Hepatic stellate cell (primary cell): ENCODE data around the gene LPIN1.
"Not testable (repeated sequence)": the region's sequence is repeated elsewhere in the genome, so short reads cannot be mapped to it uniquely, and the experiment has no call there.

Source experiments
- DNase-seq: peaks from one replicate; pipeline ENCODE4 v3.0.0; 2011; ENCODE audit warnings: low spot score

The LPIN1 gene

DNA sequence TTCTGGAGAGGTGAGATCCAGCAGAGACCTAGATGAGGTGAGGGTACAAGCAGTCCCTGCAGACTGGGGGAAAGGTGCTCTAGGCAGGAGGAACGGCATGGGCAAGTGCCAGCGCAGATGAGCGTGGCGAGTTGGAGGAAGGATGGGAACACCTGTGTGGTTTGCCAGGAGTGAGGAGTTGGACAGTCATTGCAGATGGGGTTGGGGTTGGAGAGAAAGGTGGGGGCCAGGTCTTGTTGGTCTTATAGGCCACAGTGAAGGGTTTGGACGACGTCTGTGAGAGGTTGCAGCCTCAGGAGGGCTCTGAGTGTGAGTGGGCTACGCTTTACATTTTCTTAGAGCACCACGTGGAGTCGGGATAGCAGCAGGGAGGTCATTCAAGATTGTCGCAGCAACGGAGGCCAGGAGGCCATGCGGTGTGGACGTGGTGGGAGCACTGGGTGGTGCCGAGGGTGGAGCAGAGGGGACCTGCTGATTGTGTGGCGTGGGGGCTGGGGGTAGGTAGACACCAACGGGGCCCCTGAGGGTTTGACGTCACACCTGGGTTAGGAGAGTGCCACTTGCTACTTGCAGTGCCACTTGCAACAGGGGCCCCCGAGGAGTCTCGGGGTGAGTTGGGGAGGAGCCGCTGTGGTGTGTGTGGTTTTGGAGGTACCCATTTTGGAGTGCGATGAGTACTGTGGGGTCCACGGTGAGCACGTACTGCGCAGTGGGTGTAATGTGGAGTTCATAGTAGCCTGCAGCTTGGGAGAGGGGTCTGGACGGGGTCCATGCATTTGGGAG lies 66.2 kb downstream of the LPIN1 start:
- no peak for DNase-seq

DNA sequence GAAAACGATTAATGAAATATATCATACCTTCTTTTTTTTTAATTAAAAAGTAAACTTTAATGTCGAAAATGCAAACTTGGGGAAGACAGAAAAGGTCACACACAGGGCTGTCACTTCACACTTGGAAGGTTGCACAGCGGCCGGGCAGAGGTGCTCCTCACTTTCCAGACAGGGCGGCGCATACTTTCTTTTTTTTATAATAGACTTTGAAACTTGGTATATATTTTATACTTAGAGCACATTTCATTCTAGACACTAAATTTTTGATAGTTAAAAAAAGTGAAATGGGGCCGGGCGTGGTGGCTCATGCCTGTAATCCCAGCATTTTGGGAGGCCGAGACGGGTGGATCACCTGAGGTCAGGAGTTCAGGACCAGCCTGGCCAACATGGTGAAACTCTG lies 66.9 kb downstream of the LPIN1 start:
- not testable (repeated sequence) for DNase-seq

DNA sequence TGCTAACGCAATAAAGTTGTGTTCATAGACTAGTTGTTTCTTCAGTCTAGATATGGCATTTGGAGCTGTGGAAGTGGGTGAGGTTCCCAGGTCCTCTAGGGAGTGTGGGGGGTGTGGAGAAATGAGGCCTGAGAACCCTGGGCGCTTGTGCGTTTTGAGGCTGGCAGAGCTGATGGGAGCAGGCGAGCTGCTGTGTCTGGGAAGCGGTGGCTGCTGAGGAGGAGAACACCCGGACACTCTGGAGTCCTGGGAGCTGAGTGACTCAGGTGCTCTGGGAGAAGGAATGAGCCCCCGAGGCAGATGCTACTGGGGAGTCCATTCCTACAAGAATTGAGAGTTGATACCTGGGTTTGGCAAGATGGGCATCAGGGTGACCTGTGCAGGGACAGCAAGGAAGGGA lies 67.5 kb downstream of the LPIN1 start:
- DNase-seq: no peak

DNA sequence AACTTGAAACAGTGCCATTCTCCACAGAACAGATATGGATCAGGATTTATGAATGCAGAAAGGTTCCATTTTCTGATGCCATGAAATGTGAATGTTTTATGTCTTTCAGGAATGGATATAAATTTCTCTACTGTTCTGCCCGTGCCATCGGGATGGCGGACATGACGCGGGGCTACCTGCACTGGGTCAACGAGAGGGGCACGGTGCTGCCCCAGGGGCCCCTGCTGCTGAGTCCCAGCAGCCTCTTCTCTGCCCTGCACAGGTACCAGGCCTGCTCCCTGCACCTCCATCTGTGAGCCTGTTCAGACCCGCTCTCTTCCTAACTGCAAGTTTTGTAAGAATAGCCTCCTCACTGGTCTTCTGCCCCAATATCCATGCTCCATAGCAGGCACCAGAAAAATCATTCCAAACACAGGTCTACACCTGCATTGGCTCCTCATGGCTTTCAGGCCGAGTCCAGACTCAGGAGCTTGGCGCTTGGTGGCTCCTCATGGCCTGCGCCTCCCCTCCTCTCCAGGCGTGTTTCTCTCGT lies 68.6 kb downstream of the LPIN1 start:
- no peak for DNase-seq

DNA sequence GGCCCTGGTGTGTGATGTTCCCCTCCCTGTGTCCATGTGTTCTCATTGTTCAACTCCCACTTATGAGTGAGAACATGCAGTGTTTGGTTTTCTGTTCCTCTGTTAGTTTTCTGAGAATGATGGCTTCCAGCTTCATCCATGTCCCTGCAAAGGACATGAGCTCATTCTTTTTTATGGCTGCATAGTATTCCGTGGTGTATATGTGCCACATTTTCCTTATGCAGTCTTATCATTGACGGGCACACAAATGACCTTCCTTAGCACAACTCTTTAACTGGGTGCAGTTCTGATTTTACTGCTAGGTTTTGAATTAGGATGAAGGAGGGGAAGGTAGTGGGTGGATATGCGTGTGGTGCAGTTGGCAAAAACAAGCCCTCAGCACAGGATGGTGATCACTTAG lies 70.5 kb downstream of the LPIN1 start:
- DNase-seq: not testable (repeated sequence)

DNA sequence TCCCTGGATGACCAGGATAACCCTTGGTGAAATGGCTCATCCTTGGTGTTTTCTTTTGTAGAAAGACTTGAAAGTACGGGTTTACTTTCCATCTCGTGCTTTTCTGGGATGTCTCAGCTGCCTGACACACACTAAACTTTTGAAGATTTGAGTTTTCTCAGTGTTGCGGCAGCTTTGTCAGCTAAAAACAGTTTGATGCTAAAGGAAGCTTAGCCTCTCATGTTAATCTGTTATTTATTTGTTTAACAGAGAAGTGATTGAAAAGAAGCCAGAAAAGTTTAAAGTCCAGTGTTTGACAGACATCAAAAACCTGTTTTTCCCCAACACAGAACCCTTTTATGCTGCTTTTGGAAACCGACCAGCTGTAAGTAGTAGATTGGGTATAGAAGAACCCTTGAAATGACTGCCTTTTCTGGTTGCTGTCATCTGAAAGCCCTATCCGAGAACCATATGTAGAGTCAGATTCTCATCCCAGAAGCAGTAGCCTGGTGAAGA lies 72.8 kb downstream of the LPIN1 start:
- DNase-seq: no peak

DNA sequence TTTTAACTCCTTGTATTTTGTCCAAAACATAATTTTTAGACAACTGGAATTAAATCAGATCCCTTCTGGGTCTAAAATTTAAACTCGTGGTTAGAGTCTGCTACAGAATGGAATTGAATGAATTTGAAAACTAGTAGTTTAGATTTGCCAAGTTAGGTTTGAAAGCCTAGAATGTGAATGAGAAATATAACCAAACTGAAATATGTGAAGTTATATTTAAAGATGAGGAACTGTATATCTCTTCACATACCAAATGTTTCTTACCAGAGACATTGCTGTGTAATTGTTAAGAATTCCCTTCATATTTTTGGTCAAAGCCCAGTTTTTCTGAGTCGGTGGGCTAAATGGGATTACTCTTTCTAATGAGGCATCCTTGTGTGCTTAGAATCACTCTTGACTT lies 74.2 kb downstream of the LPIN1 start:
- DNase-seq: no peak

DNA sequence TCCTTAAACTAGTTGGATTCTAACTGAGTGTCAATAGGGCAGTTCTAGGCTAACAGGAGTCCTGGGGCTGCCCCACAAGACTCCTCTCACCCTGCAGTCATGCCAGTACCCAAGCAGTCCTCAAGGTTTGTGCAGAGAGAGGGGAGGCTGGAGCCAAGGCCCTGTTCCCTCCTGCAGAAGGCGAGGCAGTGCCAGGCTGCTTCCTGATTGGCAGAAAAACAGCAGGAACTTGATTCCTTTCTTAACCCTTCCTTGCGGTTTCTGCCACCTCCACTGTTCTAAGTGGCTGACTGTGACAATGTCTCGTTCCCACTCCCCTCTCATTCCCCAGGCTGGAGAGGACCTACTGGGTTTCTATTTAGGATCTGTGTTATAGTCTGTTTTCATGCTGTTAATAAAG lies 75.3 kb downstream of the LPIN1 start:
- DNase-seq: no peak

DNA sequence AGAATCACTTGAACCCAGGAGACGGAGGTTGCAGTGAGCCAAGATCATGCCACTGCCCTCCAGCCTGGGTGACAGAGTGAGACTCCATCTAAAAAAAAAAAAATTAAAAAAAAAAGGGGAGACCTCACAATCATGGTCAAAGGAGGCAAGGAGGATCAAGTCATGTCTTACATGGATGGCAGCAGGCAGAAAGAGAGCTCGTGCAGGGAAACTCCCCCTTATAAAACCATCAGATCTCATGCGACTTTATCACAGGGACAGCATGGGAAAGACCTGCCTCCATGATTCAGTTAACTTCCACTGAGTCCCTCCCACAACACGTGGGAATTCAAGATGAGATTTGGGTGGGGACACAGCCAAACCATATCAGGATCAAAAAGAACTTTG lies 75.9 kb downstream of the LPIN1 start:
- not testable (repeated sequence) for DNase-seq

DNA sequence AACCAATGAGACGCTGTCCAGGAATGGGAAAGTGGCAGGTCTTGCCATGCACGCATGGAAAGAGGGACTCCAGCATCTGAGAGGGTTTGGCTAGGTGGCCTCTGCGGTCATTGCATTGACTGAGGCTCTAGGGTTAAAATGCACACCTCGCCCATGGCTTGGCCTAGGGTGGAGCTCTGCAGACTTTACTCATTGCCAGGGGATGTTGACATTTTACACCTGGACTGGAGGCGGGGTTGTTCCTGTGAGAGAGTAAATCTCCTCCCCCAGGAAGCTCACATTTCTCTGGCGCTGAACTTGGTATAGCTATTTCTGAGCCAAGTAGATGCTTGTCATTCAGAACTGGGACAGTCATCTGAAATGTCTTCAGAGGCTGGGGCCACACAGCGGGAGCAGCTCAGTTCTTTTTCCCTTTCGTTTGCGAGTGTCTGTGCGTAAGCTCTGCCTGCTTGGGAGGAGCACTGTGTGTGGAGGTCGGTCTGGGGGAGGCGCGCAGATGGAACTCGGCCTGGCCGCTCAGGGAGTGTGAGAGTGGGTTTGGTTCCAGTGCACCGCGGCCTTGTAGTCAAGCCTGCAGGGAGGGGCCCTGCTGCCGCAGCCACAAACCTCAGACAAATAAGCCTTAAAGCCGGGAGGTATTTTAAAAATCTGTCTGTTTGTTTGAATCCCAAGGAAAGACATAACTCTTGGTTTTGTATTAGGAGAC lies 76.5 kb downstream of the LPIN1 start:
- DNase-seq: no peak

DNA sequence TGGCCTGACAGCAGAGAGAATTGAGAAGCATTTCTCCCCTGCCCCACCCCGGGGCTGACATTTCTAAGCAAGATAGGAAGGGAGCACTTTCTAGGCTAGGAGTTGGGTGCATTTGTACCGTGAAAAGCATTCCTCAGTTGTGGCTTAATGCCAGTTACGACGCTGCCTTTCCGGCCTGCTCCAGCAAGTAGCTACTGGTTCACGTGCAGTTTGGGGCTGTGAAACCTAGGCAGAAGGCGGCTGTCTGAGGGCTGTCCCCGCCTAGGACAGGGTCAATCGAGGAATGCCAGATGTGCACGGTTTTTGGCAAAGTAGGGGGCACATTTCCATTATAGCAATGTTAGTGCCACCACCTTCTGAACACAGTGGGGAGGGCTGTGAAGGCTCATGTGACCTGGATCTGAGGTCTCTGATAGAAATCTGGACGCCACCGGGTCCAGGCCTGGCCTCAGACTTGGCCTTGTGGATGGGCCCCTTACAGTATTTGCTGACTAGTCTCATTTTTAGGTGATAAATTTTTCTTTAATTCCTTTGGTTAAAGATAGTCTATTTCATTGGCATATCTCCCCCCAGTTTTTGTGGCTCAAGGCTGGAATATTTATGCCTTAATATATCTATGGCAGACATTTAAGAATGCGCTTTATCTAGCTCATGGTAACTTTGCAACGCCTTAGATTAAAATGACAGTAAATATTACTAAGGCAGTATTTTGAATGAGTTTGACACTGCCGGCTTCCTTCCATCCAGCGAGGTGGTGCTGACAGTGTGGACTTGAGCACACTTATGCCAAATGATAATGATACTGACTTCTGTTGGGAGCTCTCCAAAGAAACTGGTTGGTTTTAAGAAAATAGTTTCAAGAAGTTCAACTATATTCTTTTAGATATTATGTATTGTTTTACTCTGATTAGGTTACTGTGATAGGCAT lies 78.7 kb downstream of the LPIN1 start:
- no peak for DNase-seq

DNA sequence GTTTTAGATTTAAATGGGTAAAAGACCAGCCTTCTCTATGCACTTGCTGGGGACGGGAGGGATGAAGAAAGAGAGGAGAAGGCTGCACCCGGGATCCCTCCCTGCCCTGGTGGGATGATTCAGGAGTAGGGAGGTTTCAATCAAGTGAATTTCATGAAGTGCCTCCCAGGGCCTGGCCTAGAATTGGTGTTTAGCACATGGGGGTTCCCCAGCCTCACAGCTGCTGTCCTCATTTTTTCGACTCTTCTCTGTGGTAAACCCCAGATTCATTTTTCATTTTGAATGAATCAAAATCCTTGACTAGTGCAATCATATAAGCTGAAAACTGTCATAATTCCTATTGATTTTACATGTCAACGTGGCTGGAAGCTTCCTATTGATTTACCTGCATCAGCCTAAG lies 81.1 kb downstream of the LPIN1 start:
- DNase-seq: no peak

DNA sequence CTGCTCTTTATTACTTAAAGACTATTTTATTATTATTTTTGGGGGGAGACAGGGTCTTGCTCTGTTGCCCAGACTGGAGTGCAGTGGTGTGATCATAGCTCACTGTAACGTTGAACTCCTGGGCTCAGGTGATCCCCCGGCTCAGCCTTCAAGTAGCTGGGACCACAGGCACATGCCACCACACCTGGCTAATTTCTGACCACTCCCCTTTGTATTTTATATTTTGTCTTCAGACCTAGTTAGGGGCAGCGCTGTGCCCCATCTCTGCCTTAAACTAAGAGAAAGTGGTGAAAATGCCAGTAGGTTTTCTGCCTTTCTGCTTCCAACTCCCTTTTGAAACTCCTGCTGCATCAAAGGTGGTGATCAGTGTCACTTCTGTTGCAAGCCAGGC lies 82.5 kb downstream of the LPIN1 start:
- no peak for DNase-seq

DNA sequence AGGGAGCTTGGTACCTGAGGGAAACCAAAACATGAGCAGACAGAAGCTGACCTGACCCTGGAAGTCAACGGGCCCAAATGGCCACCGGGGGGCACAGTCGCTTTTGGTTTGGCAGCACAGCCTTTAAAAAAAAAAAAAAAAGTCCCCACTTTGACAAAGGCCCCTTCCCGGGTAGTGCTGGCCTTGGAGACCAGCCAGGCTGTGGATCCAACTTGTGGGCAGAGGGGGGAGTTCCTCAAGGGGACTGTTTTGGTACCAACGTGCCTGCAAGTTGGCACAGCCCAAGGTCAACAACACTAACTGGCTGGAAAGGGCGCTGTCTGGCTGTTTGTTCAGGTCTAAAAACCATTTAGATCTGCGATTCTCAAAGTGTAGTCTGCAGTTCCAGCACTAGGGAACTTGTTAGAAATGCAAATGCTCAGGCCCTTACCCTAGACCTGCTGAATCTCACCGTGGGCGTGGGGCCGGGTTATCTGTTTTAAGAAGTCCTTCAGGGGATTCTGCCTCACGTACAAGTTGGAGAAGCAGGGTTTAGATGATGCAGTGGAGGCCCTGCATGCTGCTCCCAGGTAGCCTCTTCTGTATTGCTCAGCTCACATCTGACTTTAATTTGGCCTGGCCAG lies 83.0 kb downstream of the LPIN1 start:
- DNase-seq: peak; percentile 65

DNA sequence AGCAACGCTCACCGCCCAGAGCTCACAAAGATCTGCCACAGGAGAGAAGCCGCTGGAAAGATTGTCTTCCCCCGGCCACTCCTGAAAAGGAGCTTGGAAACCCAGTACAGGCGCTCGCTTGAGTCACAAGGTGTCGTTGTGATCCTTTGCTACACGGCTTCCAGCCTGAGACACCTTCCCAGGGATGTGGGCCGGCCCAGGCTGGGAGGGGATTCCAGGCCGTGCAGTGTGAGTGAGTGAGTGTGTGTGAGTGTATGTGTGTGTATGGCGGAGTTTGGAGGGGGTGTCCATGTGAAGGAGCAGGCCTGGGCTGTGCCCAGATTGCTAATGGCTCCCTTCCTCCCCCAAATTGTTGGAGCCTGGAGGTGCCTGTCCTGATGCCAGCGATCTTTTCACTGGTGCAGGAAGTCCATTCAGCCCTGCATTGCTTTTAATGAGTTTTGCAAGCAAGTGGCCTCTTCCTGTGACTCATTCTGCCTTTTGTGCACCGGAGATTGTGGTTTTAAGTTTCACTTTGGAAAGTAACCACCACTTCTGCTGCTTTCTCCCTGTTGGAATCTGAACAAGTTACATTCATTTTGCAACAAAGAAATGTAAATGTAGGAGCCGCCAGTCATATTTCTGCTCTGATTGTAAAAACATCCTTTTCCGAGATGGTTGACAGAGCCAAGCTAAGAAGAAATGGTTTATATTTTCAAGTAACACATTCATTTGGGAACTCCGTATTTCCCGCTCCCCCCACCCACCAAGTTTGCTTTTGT lies 83.7 kb downstream of the LPIN1 start:
- DNase-seq: peak; percentile 90

DNA sequence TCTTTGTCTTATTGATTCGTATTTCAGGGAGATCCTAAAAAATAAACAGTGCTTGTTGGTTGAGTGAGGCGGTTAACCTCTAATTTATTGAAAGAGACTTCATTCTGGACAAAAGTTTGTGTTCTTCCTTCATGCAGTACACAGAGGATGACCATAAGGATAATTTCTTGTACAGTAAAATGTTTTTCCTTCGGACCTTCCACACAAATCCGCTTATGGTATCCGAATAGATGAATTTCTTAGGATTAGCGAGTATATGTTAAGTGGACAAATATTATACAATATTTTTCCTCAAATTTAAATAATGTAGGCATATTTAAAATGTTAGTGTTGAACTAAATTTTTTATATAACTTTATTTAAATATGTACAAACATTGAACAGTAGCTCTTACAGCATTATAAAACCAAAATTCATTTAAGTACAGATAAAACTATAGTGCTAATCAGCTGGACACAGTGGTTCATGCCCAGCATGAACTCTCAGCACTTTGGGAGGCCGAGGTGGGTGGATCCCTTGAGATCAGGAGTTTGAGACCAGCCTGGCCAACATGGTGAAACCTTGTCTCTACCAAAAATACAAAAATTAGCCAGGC lies 84.4 kb downstream of the LPIN1 start:
- no peak for DNase-seq

DNA sequence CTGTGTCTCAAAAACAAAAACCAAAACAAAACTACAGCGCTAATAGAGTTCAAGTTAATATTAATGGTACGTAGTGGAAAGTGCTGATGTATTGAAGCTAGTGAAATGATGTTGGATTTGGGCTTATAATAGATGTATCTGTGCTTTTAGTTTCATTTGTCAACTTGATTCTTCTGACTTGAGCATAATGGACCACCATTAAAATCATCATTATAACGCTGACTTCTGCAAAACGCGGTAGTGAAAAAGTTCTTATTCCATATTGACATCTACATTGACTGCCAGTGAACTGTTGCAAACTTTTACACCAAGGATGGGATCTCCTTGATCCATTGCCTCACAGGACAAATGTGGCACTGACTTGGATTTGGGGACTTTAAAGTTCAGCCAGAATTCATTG lies 85.0 kb downstream of the LPIN1 start:
- DNase-seq: no peak

DNA sequence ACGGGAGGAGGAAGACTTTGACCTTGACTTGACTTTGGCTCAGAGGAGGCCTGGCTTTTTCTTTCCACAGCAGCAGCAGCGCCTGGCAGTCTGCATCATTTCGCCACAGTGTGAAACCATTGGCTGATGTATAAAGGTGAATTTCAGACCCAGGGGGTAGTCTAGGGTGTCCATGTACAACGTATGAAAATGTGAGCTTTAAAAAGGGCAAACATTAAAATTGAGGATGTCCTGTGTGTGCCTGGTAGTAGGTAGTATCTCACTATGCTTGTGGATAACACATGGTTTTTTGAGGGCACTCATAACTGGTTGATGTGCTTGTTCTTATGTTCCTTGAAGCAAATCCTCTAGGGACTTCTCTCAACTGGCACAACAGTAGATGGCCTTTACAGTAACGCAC lies 86.1 kb downstream of the LPIN1 start:
- DNase-seq: no peak

DNA sequence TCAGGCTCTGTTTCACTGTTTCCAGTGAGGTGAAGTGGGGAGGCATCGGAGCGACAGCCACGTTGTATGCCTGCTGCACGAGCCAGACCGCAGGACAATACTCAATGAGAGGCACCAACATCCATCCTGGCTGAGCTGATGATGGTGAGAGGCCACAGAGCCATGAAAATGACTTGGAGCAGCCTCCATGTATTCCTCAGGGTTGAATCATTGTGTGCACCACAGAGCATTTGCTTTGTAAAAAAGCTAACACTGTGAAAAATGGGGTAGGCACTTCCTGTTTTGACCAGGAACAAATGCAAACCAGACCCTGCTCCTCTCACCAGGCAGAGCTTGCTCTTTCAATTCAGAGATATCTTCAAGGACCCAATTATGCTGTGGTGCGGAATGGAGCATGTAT lies 87.2 kb downstream of the LPIN1 start:
- DNase-seq: peak; percentile 45

DNA sequence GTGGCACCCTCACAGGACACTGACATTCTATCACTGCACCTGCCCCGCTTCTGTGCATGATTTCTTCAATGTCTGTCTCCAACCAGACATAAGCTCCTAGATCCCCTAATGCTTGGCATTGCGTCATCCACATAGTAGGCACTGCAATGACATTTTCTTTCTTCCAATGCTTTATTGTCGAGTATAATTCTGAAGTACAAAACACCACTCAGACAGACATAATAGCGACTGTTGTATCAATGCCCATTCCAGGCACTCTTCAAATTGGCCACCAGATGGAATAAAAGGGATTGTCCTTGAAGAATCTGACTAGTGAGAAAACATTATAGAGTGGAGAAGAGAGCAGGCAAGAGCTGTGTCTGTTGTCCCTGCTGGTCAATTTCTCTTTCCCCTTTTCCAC lies 89.0 kb downstream of the LPIN1 start:
- no peak for DNase-seq
